Measurements from ENCODE around the gene SSBP3. TPM values are rescaled to one million over a fixed set of nuclear protein-coding genes. Genes with fewer than 3 reads are reported as not detected.

The SSBP3 gene
- total RNA-seq, 1 donor from 2014 or later: 19.7 TPM

DNA sequence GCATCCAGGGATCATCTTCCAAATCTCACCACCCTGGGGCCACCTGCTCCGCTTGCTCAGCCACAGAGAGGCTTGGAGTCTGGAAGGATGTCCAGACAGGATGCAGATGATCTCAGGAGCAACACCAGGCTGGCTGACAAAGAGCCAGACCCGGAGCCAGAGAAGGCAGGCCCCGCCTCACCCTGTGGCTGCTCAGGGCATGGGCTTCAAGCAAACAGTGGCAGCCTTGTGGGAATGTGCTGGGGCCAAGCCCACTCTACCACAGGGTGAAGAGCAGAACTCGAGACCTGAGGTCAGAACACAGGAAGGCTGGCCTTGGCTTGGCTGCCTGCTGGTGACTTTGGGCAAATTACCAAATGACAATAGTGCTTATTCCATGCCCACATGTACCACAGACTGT, 160.7 kb downstream of the SSBP3 start:
- Histone ChIP-seq H3K4me3 (ENCODE audit: low read depth, low read length) (no peak overlapping the region), H3K27me3 (ENCODE audit: control insufficient read depth, insufficient read depth, low read length) (no peaks in the 10 kb centered on the region), H3K36me3 (ENCODE audit: control insufficient read depth, insufficient read depth, low read length) (no peaks in the 10 kb centered on the region)
- TF ChIP-seq, protein P1, sequence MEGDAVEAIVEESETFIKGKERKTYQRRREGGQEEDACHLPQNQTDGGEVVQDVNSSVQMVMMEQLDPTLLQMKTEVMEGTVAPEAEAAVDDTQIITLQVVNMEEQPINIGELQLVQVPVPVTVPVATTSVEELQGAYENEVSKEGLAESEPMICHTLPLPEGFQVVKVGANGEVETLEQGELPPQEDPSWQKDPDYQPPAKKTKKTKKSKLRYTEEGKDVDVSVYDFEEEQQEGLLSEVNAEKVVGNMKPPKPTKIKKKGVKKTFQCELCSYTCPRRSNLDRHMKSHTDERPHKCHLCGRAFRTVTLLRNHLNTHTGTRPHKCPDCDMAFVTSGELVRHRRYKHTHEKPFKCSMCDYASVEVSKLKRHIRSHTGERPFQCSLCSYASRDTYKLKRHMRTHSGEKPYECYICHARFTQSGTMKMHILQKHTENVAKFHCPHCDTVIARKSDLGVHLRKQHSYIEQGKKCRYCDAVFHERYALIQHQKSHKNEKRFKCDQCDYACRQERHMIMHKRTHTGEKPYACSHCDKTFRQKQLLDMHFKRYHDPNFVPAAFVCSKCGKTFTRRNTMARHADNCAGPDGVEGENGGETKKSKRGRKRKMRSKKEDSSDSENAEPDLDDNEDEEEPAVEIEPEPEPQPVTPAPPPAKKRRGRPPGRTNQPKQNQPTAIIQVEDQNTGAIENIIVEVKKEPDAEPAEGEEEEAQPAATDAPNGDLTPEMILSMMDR (IDR thresholded peaks at IDR 0.05; ENCODE audit: insufficient read depth, low read length, poor library complexity, severe bottlenecking): no peak
- DNase-seq (ENCODE audit: low read depth): no peak

DNA sequence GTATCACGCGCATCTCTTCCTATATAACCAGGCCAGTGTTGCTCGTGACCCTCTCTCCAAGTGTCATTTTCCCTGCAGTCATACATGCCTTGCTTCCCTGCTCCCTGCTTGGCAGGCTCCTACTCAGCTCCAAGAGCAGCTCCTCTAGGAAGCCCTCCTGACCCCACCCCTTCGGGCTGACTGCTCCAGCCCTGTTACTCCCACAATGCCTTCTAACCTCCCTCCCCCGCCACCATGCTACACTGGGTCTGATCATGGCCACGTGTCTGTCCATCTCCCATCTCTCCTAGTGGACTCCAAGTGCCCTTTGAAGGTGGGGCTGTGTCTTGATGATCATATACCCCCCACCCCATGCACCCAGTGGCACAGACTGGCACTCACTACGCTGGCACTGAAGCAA, 161.5 kb downstream of the SSBP3 start:
- Histone ChIP-seq H3K27me3 (ENCODE audit: control insufficient read depth, insufficient read depth, low read length) (no peaks in the 10 kb centered on the region), H3K4me3 (ENCODE audit: low read depth, low read length) (no peak overlapping the region), H3K36me3 (ENCODE audit: control insufficient read depth, insufficient read depth, low read length) (no peaks in the 10 kb centered on the region)
- TF ChIP-seq, protein P1 (IDR thresholded peaks at IDR 0.05; ENCODE audit: insufficient read depth, low read length, poor library complexity, severe bottlenecking): no peak
- DNase-seq (ENCODE audit: low read depth): no peak

DNA sequence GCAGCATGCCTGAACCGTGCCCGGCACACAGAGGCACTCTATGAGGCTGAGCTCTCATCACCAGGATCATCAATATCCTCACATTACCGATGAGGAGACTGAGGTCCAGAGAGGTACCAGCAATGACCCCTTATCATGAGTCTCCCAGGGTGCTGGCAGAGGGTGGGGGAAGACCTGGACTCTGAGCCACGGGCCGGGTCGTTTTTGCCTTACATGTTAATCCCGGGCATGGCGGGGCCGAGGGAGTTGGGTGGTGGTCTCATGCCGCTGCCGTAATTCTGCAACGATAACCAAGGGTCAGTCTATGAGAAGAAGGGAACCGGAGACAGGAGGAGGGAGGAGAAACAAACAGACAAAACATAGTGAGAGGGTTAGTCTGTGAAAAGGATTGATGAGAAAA, 163.2 kb downstream of the SSBP3 start:
- Histone ChIP-seq H3K4me3 (ENCODE audit: low read depth, low read length) (no peak overlapping the region), H3K36me3 (ENCODE audit: control insufficient read depth, insufficient read depth, low read length) (peaks cover 1% of the 10 kb centered on the region), H3K27me3 (ENCODE audit: control insufficient read depth, insufficient read depth, low read length) (no peaks in the 10 kb centered on the region)
- no peak for DNase-seq (ENCODE audit: low read depth)
- TF ChIP-seq, protein P1 (IDR thresholded peaks at IDR 0.05; ENCODE audit: insufficient read depth, low read length, poor library complexity, severe bottlenecking): no peak

DNA sequence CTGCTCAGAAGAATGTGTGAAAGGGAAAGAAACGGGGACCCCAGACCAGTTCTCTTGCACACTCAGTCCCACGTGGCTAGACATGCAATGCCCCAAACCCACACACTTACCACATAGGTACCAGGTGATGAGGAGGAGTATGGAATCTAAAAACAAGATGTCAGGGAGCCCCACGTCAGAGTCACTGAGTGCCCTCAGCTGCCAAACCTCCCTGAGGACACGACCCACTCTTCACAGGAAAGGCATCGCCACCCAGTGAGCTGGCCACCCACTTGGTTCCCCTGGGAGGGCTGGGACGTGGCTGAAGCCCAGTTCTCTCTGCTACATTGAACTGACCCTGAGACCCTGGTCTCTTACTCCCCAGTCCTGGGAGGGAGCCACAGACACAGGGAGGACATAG, 164.8 kb downstream of the SSBP3 start:
- Histone ChIP-seq H3K4me3 (ENCODE audit: low read depth, low read length) (no peak overlapping the region), H3K36me3 (ENCODE audit: control insufficient read depth, insufficient read depth, low read length) (peaks cover 1% of the 10 kb centered on the region), H3K27me3 (ENCODE audit: control insufficient read depth, insufficient read depth, low read length) (no peaks in the 10 kb centered on the region)
- TF ChIP-seq, protein P1 (IDR thresholded peaks at IDR 0.05; ENCODE audit: insufficient read depth, low read length, poor library complexity, severe bottlenecking): no peak
- DNase-seq (ENCODE audit: low read depth): no peak

DNA sequence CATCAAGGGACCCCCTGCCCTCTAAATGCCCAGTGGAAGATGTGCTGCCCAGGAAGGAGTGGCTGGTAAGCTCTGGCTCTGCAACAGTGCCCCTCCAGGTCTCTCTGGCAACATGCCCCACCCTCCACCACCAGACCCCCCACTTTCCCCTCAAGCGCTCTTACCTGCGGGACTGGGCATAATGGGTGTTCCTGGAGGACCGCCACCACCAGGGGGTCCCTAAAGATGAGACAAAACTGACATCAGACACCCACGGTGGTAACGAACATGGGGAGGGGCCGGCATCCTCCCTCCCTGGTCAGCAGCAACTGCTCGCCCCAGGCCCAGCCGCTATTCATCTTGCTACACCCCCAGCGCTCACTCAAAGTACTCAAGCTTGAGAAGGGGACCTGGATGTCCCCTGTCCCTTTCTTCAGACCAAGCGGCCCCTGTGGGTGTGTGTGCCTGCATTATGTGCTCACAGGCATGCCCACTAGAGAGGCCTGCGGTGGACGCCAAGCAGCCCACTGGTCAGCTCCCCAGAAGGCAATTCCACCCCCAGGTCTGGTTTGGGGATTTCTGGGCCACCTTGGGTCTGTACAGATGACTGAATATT, 165.4 kb downstream of the SSBP3 start:
- TF ChIP-seq, protein P1 (IDR thresholded peaks at IDR 0.05; ENCODE audit: insufficient read depth, low read length, poor library complexity, severe bottlenecking): no peak

DNA sequence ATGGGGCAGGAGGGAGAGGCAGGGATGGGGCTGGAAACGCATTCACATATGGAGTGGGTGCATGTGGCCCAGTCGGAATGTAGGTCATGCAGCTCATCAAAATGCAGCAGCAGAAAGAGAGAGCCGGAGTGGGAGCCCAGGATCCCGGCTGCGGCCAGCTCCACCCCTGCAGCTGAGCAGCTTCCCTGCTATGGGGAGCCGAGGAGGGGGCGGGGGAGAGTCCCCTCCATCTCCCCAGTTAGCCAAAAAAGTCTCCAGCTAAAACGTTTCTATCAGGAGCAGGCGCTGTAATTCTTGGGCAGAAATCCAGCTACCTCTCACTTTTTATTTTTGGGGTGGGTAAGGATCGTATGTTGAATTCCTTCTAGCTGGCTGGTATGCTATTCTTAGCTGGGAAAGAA, 166.6 kb downstream of the SSBP3 start:
- Histone ChIP-seq H3K27me3 (ENCODE audit: control insufficient read depth, insufficient read depth, low read length) (no peaks in the 10 kb centered on the region), H3K4me3 (ENCODE audit: low read depth, low read length) (no peak overlapping the region), H3K36me3 (ENCODE audit: control insufficient read depth, insufficient read depth, low read length) (peaks cover 1% of the 10 kb centered on the region)
- no peak for DNase-seq (ENCODE audit: low read depth)
- TF ChIP-seq, protein P1 (IDR thresholded peaks at IDR 0.05; ENCODE audit: insufficient read depth, low read length, poor library complexity, severe bottlenecking): no peak

More for the DNA sequence above, 165.4 kb downstream of the SSBP3 start:
- Histone ChIP-seq H3K4me3 (ENCODE audit: low read depth, low read length) (no peak overlapping the region), H3K36me3 (ENCODE audit: control insufficient read depth, insufficient read depth, low read length) (peaks cover 1% of the 10 kb centered on the region), H3K27me3 (ENCODE audit: control insufficient read depth, insufficient read depth, low read length) (no peaks in the 10 kb centered on the region)
- no peak for DNase-seq (ENCODE audit: low read depth)

Measured in kidney epithelial cell (primary cell).